Measurements from ENCODE around the gene PDLIM3. TPM values are rescaled to one million over a fixed set of nuclear protein-coding genes. Genes with fewer than 3 reads are reported as not detected.

The PDLIM3 gene
- total RNA-seq, 1 experiment from 2014 or later, result 6.2 TPM

GRCh38 chr4:185465707-185466106, 69.6 kb downstream of the PDLIM3 start (continued):
- TF ChIP-seq IRF1 (CRISPR knock-in tag; IDR thresholded peaks at IDR 0.05) (no peak), IRF2 (CRISPR knock-in tag; IDR thresholded peaks at IDR 0.05; ENCODE audit: borderline replicate concordance, low read depth) (no peak), OVOL2 (CRISPR knock-in tag; IDR thresholded peaks at IDR 0.05; ENCODE audit: borderline replicate concordance) (no peak)
- TF ChIP-seq, protein P1, sequence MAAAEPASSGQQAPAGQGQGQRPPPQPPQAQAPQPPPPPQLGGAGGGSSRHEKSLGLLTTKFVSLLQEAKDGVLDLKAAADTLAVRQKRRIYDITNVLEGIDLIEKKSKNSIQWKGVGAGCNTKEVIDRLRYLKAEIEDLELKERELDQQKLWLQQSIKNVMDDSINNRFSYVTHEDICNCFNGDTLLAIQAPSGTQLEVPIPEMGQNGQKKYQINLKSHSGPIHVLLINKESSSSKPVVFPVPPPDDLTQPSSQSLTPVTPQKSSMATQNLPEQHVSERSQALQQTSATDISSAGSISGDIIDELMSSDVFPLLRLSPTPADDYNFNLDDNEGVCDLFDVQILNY (CRISPR knock-in tag; IDR thresholded peaks at IDR 0.05), result no peak

- Mint-ChIP-seq H3K9me3 (no peaks in the 10 kb centered on the region), H3K27ac (no peak overlapping the region), H3K36me3 (no peaks in the 10 kb centered on the region), H3K4me1 (peaks cover 26% of the 10 kb centered on the region), H3K4me3 (no peak overlapping the region), H3K27me3 (ENCODE audit: low read depth) (peaks cover 26% of the 10 kb centered on the region)
- ATAC-seq (no peak), DNase-seq (ENCODE audit: low spot score) (no peak)
- POLR2A ChIA-PET, result interaction anchor here (0.5 kb wide), 1 partner anchor 22 kb away, joined by 9 read pairs; no protein-coding TSS in a partner anchor
- TF ChIP-seq FOXP1 (CRISPR knock-in tag; IDR thresholded peaks at IDR 0.05; ENCODE audit: borderline replicate concordance) (no peak), ZNF425 (CRISPR knock-in tag; conservative IDR thresholded peaks at IDR 0.05) (no peak), NFYB (CRISPR knock-in tag; conservative IDR thresholded peaks at IDR 0.05; ENCODE audit: low read depth) (no peak)
- CTCF ChIA-PET, result interaction anchor here (1.0 to 1.7 kb wide), 7 partner anchors 68 to 574 kb away, joined by 3 to 13 read pairs (median 5); partner anchors contain the start of genes ANKRD37 and SLC25A4
Measured at GRCh38 chr4:185464887-185465286, 70.4 kb downstream of the PDLIM3 start.

GRCh38 chr4:185464183-185464582, 71.1 kb downstream of the PDLIM3 start:
- Mint-ChIP-seq H3K4me1 (peaks cover 22% of the 10 kb centered on the region), H3K27me3 (ENCODE audit: low read depth) (peaks cover 19% of the 10 kb centered on the region), H3K36me3 (no peaks in the 10 kb centered on the region), H3K4me3 (no peak overlapping the region), H3K27ac (no peak overlapping the region), H3K9me3 (no peaks in the 10 kb centered on the region)
- ChIA-PET POLR2A (interaction anchor here (0.5 kb wide), 1 partner anchor 23 kb away, joined by 9 read pairs; no protein-coding TSS in a partner anchor), CTCF (interaction anchor here (1.0 to 1.7 kb wide), 7 partner anchors 68 to 575 kb away, joined by 3 to 13 read pairs (median 5); partner anchors contain the start of genes ANKRD37 and SLC25A4)
- DNase-seq (ENCODE audit: low spot score) (peak; percentile 30), ATAC-seq (peak; percentile 89)
- TF ChIP-seq OVOL2 (CRISPR knock-in tag; IDR thresholded peaks at IDR 0.05; ENCODE audit: borderline replicate concordance) (no peak), CREM (CRISPR knock-in tag; IDR thresholded peaks at IDR 0.05) (no peak)

- Mint-ChIP-seq H3K9me3 (no peaks in the 10 kb centered on the region), H3K4me1 (peaks cover 22% of the 10 kb centered on the region), H3K36me3 (no peaks in the 10 kb centered on the region), H3K27me3 (ENCODE audit: low read depth) (peaks cover 14% of the 10 kb centered on the region), H3K27ac (no peak overlapping the region), H3K4me3 (no peak overlapping the region)
- ATAC-seq (peak; percentile 31), DNase-seq (ENCODE audit: low spot score) (no peak)
- TF ChIP-seq ATF3 (CRISPR knock-in tag; conservative IDR thresholded peaks at IDR 0.05), result no peak
- TF ChIP-seq CDX4 (CRISPR knock-in tag; IDR thresholded peaks at IDR 0.05; ENCODE audit: borderline replicate concordance), result no peak
- no peak for TF ChIP-seq SMAD3 (CRISPR knock-in tag; IDR thresholded peaks at IDR 0.05; ENCODE audit: borderline replicate concordance)
- ChIA-PET POLR2A (no interaction called here), CTCF (interaction anchor here (1.0 to 1.7 kb wide), 7 partner anchors 67 to 575 kb away, joined by 3 to 13 read pairs (median 5); partner anchors contain the start of genes ANKRD37 and SLC25A4)
Measured at GRCh38 chr4:185463541-185463940, 71.8 kb downstream of the PDLIM3 start.

- no peaks in the 10 kb centered on the region for H3K9me3 Mint-ChIP-seq
- no peaks in the 10 kb centered on the region for H3K36me3 Mint-ChIP-seq
- ATAC-seq (peak; percentile 38), DNase-seq (ENCODE audit: low spot score) (no peak)
- H3K4me3 Mint-ChIP-seq, result no peak overlapping the region
- H3K27ac Mint-ChIP-seq, result no peak overlapping the region
- peaks cover 30% of the 10 kb centered on the region for H3K4me1 Mint-ChIP-seq
- ChIA-PET CTCF (no interaction called here), POLR2A (no interaction called here)
- peak; percentile 67 for TF ChIP-seq NFYB (CRISPR knock-in tag; conservative IDR thresholded peaks at IDR 0.05; ENCODE audit: low read depth)
- TF ChIP-seq, protein P2, sequence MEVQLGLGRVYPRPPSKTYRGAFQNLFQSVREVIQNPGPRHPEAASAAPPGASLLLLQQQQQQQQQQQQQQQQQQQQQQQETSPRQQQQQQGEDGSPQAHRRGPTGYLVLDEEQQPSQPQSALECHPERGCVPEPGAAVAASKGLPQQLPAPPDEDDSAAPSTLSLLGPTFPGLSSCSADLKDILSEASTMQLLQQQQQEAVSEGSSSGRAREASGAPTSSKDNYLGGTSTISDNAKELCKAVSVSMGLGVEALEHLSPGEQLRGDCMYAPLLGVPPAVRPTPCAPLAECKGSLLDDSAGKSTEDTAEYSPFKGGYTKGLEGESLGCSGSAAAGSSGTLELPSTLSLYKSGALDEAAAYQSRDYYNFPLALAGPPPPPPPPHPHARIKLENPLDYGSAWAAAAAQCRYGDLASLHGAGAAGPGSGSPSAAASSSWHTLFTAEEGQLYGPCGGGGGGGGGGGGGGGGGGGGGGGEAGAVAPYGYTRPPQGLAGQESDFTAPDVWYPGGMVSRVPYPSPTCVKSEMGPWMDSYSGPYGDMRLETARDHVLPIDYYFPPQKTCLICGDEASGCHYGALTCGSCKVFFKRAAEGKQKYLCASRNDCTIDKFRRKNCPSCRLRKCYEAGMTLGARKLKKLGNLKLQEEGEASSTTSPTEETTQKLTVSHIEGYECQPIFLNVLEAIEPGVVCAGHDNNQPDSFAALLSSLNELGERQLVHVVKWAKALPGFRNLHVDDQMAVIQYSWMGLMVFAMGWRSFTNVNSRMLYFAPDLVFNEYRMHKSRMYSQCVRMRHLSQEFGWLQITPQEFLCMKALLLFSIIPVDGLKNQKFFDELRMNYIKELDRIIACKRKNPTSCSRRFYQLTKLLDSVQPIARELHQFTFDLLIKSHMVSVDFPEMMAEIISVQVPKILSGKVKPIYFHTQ (CRISPR knock-in tag; IDR thresholded peaks at IDR 0.05), result no peak
- TF ChIP-seq USF2 (CRISPR knock-in tag; IDR thresholded peaks at IDR 0.05), result peak; percentile 51; the same call in 1 of the 2 replicates
- peaks cover 5% of the 10 kb centered on the region; the same call in 1 of the 2 replicates for H3K27me3 Mint-ChIP-seq (ENCODE audit: low read depth)
Measured at GRCh38 chr4:185461565-185461964, 73.7 kb downstream of the PDLIM3 start.

Data from WTC11 (cell line).